ENCODE measurements around the gene RBM33.

The RBM33 gene

GRCh38 chr7:155731871-155732270 is 87.4 kb downstream of the RBM33 start:
- no peak for DNase-seq

GRCh38 chr7:155732286-155732685 is 87.8 kb downstream of the RBM33 start:
- no peak for DNase-seq

- DNase-seq, result no peak
These were observed 89.4 kb downstream of the RBM33 start for GRCh38 chr7:155733582-155734444.

- DNase-seq, result no peak
These were observed 90.0 kb downstream of the RBM33 start for GRCh38 chr7:155734445-155734809.

- DNase-seq, result no peak
These were observed 91.1 kb downstream of the RBM33 start for GRCh38 chr7:155735442-155736115.

- DNase-seq, result no peak
These were observed 93.1 kb downstream of the RBM33 start for GRCh38 chr7:155737590-155737989.

- DNase-seq, result no peak
These were observed 93.6 kb downstream of the RBM33 start for GRCh38 chr7:155738104-155738503.

GRCh38 chr7:155738652-155739537 is 94.4 kb downstream of the RBM33 start:
- DNase-seq, result no peak

GRCh38 chr7:155739538-155740143 is 95.2 kb downstream of the RBM33 start:
- no peak for DNase-seq

- no peak for DNase-seq
These were observed 96.6 kb downstream of the RBM33 start for GRCh38 chr7:155741082-155741481.

- no peak for DNase-seq
These were observed 97.3 kb downstream of the RBM33 start for GRCh38 chr7:155741805-155742204.

- no peak for DNase-seq
These were observed 98.7 kb downstream of the RBM33 start for GRCh38 chr7:155743177-155743576.

GRCh38 chr7:155744971-155745683 is 100.7 kb downstream of the RBM33 start:
- no peak for DNase-seq

GRCh38 chr7:155745737-155746136 is 101.3 kb downstream of the RBM33 start:
- no peak for DNase-seq

- DNase-seq, result no peak
These were observed 101.7 kb downstream of the RBM33 start for GRCh38 chr7:155746188-155746587.

GRCh38 chr7:155747209-155747608 is 102.7 kb downstream of the RBM33 start:
- no peak for DNase-seq

- DNase-seq, result no peak
These were observed 105.1 kb downstream of the RBM33 start for GRCh38 chr7:155749578-155749977.

- no peak for DNase-seq
These were observed 106.0 kb downstream of the RBM33 start for GRCh38 chr7:155750255-155751125.

- no peak for DNase-seq
These were observed 106.9 kb downstream of the RBM33 start for GRCh38 chr7:155751409-155751808.

GRCh38 chr7:155752756-155753445 is 108.4 kb downstream of the RBM33 start:
- DNase-seq, result no peak
